GM10847 (cell line): ENCODE measurements around the gene COL13A1.

ENCODE experiments used
- POLR2A ChIP-seq: IDR thresholded peaks from 2 replicates; pipeline ENCODE4 v1.6.1; 2011; ENCODE audit not compliant: insufficient read length; ENCODE audit errors: extremely low read depth

Gene COL13A1

GRCh38 chr10:69845574-69846292 is 44.0 kb downstream of the COL13A1 start:
- no peak for TF ChIP-seq POLR2A

GRCh38 chr10:69846293-69846921 is 44.7 kb downstream of the COL13A1 start:
- TF ChIP-seq POLR2A, result no peak

GRCh38 chr10:69847458-69847857 is 45.8 kb downstream of the COL13A1 start:
- TF ChIP-seq POLR2A, result no peak

- no peak for TF ChIP-seq POLR2A
These were observed 46.2 kb downstream of the COL13A1 start for GRCh38 chr10:69847883-69848282.

GRCh38 chr10:69848454-69848853 is 46.7 kb downstream of the COL13A1 start:
- TF ChIP-seq POLR2A, result no peak

GRCh38 chr10:69849825-69850224 is 48.1 kb downstream of the COL13A1 start:
- TF ChIP-seq POLR2A, result no peak

- no peak for TF ChIP-seq POLR2A
These were observed 48.7 kb downstream of the COL13A1 start for GRCh38 chr10:69850440-69850839.

GRCh38 chr10:69851306-69851705 is 49.6 kb downstream of the COL13A1 start:
- TF ChIP-seq POLR2A, result no peak

GRCh38 chr10:69853064-69853463 is 51.4 kb downstream of the COL13A1 start:
- no peak for TF ChIP-seq POLR2A

GRCh38 chr10:69854511-69855345 is 53.0 kb downstream of the COL13A1 start:
- no peak for TF ChIP-seq POLR2A

GRCh38 chr10:69855346-69856111 is 53.8 kb downstream of the COL13A1 start:
- TF ChIP-seq POLR2A, result no peak

- TF ChIP-seq POLR2A, result no peak
These were observed 55.0 kb downstream of the COL13A1 start for GRCh38 chr10:69856601-69857166.

- no peak for TF ChIP-seq POLR2A
These were observed 56.5 kb downstream of the COL13A1 start for GRCh38 chr10:69858201-69858600.

GRCh38 chr10:69860271-69860670 is 58.6 kb downstream of the COL13A1 start:
- TF ChIP-seq POLR2A, result no peak
